GM19397 (cell line): ENCODE data around the gene ADAD1.
A peak's percentile ranks its signal among the peaks of the same experiment; 100 is the strongest.

Experiments used
- ATAC-seq: cut with Tn5 transposase; IDR thresholded peaks from one replicate; pipeline ENCODE4 v1.9.1; 2021; ENCODE audit warnings: mild to moderate bottlenecking, moderate library complexity; ENCODE audit not compliant: unreplicated experiment

The ADAD1 gene

GRCh38 chr4:122453384-122453995, 74.7 kb downstream of the ADAD1 start:
- ATAC-seq = no peak

- no peak for ATAC-seq
Observed at GRCh38 chr4:122456231-122457116, 77.7 kb downstream of the ADAD1 start, which contains the start of gene IL2. IL2 (minus strand) TSS chr4:122456725; CDS start chr4:122456440, 285 bp downstream.

GRCh38 chr4:122458625-122459024, 79.8 kb downstream of the ADAD1 start:
- peak; percentile 88 for ATAC-seq

GRCh38 chr4:122469457-122469856, 90.6 kb downstream of the ADAD1 start:
- no peak for ATAC-seq

GRCh38 chr4:122475233-122475632, 96.4 kb downstream of the ADAD1 start:
- no peak for ATAC-seq

GRCh38 chr4:122476126-122476525, 97.3 kb downstream of the ADAD1 start:
- ATAC-seq = no peak

- ATAC-seq = no peak
Observed at GRCh38 chr4:122476745-122477144, 97.9 kb downstream of the ADAD1 start.
